Limb (tissue), 2 donors: ENCODE results near the gene ARMH3.

Source experiments
- DNase-seq, 2 donors: peaks; one replicate each; pipeline ENCODE4 v3.0.0-alpha.2; 2016; ENCODE audit errors: extremely low spot score in 2 of 2

The ARMH3 gene

GRCh38 chr10:102055647-102056419 lies at the start of gene ARMH3:
ARMH3 (minus strand) TSS chr10:102056173; CDS start chr10:102040114, 16,059 bp downstream.
- DNase-seq: peak; percentile 95 to 97

- DNase-seq: no peak
These were observed 46.4 kb upstream of the ARMH3 start for GRCh38 chr10:102102421-102102820.

GRCh38 chr10:102101152-102101551 lies 45.2 kb upstream of the ARMH3 start:
- no peak for DNase-seq

- DNase-seq: no peak
These were observed 40.5 kb upstream of the ARMH3 start for GRCh38 chr10:102096449-102096848.

GRCh38 chr10:102090772-102091171 lies 34.8 kb upstream of the ARMH3 start:
- DNase-seq: no peak

- DNase-seq: no peak
These were observed 30.2 kb upstream of the ARMH3 start for GRCh38 chr10:102086196-102086595.

- DNase-seq: no peak
These were observed 29.4 kb upstream of the ARMH3 start for GRCh38 chr10:102085336-102085735.

- no peak for DNase-seq
These were observed 27.6 kb upstream of the ARMH3 start for GRCh38 chr10:102083541-102083940.

GRCh38 chr10:102072673-102073527 lies 16.9 kb upstream of the ARMH3 start:
- peak; percentile 74 to 81 for DNase-seq

- no peak for DNase-seq
These were observed 13.1 kb upstream of the ARMH3 start for GRCh38 chr10:102069071-102069470.

- no peak for DNase-seq
These were observed 12.2 kb upstream of the ARMH3 start for GRCh38 chr10:102068216-102068615.

GRCh38 chr10:102067091-102067916 lies 11.3 kb upstream of the ARMH3 start:
- no peak for DNase-seq

GRCh38 chr10:102066399-102067088 lies 10.6 kb upstream of the ARMH3 start:
- no peak for DNase-seq

- peak; percentile 13 to 66 for DNase-seq
These were observed 9.8 kb upstream of the ARMH3 start for GRCh38 chr10:102065561-102066398.

GRCh38 chr10:102064868-102065560 lies 9.0 kb upstream of the ARMH3 start, which contains the start of gene HPS6:
HPS6 (plus strand) TSS chr10:102065349; CDS start chr10:102065475, 126 bp downstream.
- peak; percentile 84 to 88 for DNase-seq

- DNase-seq: no peak
These were observed 8.5 kb upstream of the ARMH3 start for GRCh38 chr10:102064503-102064867.

GRCh38 chr10:102059987-102060386 lies 4.0 kb upstream of the ARMH3 start:
- no peak for DNase-seq

- DNase-seq: peak in 1 of 2 donors; percentile 15
These were observed 909 bp downstream of the ARMH3 start for GRCh38 chr10:102054881-102055646.

GRCh38 chr10:102046095-102046494 lies 9.9 kb downstream of the ARMH3 start:
- no peak for DNase-seq
